Measurements from ENCODE around the gene SAPCD2. TPM values are rescaled to one million over a fixed set of nuclear protein-coding genes. Genes with fewer than 3 reads are reported as not detected.
A peak's percentile ranks its signal among the peaks of the same experiment; 100 is the strongest.

Gene SAPCD2
- total RNA-seq, 2 donors from 2014 or later: 0.27 to 0.39 TPM

DNA sequence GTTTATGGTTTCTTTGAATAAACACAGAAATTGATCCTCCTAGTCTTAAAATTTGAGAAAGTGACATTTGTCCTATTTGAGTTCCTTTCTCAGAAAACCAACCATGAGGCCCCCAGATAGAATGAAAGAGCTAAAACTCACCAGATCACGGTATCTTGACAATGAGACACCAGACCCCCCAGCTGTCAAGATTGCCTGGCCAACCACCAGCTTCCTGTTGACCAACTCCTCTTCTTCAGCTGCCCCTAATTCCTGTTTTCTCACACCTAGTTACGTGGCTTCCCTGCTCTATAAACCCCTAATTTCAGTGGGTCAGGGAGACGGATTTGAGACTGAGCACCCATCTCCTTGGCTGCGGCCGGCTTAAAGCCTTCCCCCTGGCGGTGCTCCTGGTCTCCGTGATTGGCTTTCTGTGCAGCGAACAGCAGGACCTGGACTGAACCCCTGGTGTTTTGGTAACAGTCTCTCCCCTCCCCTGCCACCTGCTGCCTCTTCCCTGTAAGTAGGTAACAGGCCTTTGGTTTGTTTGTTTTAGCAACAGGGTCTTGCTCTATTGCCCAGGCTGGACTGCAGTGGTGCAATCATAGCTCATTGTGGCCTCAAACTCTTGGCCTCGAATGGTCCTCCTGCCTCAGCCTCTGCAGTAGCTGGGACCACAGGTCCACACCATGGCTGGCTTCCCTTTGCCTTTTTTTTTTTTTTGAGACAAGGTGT lies 11.7 kb downstream of the SAPCD2 start:
- H3K27me3 Mint-ChIP-seq: no peaks in the 10 kb centered on the region
- no peaks in the 10 kb centered on the region for H3K36me3 Mint-ChIP-seq (ENCODE audit: low read depth)
- H3K4me3 Mint-ChIP-seq: no peak overlapping the region
- ATAC-seq: no peak
- no peak for DNase-seq
- no peaks in the 10 kb centered on the region for H3K9me3 ChIP-seq (ENCODE audit: control insufficient read depth, low read length, poor library complexity, severe bottlenecking)
- H3K27ac Mint-ChIP-seq: no peak overlapping the region
- H3K4me1 Mint-ChIP-seq: no peaks in the 10 kb centered on the region

DNA sequence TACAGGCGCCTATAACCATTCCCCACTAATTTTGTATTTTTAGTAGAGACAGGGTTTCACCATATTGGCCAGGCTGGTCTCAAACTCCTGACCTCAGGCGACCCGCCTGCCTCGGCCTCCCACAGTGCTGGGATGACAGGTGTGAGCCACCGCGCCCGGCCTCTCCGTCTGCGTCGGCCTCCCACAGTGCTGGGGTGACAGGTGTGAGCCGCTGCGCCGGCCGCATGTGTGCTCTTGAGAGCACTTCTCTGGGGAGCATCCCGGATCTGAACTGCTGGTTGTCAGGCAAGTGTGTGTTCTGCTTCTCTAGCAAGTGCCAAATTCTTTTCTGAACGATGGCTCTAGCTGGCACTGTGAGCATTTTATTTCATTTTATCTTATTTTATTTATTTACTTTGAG lies 12.8 kb downstream of the SAPCD2 start:
- DNase-seq: no peak
- Mint-ChIP-seq H3K4me3 (no peak overlapping the region), H3K27ac (no peak overlapping the region), H3K36me3 (ENCODE audit: low read depth) (no peaks in the 10 kb centered on the region), H3K4me1 (no peaks in the 10 kb centered on the region), H3K27me3 (no peaks in the 10 kb centered on the region)
- ATAC-seq: no peak
- H3K9me3 ChIP-seq (ENCODE audit: control insufficient read depth, low read length, poor library complexity, severe bottlenecking): no peaks in the 10 kb centered on the region

DNA sequence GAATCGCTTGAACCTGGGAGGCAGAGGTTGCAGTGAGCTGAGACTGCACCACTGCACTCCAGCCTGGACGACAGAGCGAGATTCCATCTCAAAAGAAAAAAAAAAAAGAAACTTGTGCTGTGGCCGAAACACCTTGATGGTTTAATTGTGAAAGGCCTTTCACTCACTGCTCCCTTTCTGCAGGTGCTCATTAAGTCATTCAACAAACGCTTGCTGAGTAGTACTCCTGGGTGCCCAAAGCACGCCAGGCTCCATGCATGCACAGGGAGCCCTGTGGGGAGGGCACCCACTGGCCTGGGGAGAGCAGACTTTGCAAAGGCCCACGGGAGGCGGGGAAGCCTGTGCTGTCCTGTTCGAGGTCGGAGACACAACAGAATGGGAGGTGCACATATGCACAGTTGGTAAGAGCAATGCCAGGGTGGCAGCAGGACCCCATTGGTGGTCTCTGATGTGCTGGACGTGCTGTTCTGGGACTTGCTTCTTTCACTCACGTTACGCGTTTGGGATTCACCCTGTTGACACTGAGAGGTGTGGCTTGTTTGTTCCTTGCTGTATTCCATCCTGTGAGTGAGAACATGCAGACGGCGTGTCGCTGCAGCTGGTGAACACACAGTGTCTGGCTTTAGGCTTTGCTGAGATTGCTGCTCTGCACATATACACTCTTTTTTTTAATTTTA lies 13.5 kb downstream of the SAPCD2 start:
- Mint-ChIP-seq H3K4me3 (no peak overlapping the region), H3K27ac (no peak overlapping the region)
- no peak for ATAC-seq

DNA sequence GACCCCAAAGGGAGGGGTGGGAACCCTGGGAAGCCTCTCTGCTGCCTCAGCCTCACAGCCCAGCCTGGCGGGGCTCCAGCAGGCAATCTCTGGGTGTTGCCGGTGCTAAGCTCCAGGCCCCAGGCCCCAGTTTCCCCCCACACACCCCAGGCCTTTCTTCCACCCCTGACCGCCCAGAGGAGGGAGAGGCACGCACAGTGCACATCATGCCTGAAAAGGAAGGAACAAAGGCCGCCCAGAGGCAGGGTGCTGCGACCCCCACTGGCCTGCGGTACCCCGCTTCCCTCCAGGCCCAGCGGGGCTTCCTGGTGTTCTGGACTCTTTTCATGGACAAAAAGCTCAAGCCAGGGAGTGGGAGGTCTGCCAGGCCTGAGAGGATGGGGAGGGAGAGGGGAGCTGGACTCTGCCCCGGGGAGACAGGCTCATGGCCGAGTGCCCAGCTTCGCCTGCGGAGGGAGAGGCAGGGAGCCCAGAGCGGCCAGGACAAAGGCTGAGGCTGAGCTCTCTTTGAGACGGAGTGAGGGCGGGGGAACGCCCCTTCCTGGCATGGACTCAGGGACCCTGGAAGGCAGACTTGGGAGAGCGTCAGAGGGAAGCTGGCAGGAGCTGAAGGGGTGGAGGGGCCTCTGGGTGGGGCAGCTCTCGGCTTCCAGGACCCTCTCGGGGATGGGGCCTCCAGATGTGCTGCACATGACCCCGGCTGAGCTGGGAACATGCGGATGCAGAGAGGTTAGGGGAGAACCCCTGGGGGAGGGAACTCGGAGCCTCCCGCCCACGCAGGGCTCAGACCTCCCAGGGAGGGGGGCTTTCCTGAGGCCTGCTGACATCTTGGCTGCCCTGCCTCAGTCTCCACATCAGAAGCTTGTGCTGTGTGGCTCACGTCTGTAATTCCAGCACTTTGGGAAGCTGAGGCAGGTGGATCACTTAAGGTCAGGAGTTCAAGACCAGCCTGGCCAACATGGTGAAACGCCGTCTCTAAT lies 14.7 kb downstream of the SAPCD2 start:
- Mint-ChIP-seq H3K4me3 (no peak overlapping the region), H3K27ac (no peak overlapping the region), H3K4me1 (no peaks in the 10 kb centered on the region), H3K36me3 (ENCODE audit: low read depth) (no peaks in the 10 kb centered on the region), H3K27me3 (no peaks in the 10 kb centered on the region)
- no peaks in the 10 kb centered on the region for H3K9me3 ChIP-seq (ENCODE audit: control insufficient read depth, low read length, poor library complexity, severe bottlenecking)
- no peak for ATAC-seq
- no peak for DNase-seq

More for the DNA sequence above, 13.5 kb downstream of the SAPCD2 start:
- DNase-seq: no peak
- H3K4me1 Mint-ChIP-seq: no peaks in the 10 kb centered on the region
- no peaks in the 10 kb centered on the region for H3K9me3 ChIP-seq (ENCODE audit: control insufficient read depth, low read length, poor library complexity, severe bottlenecking)
- H3K36me3 Mint-ChIP-seq (ENCODE audit: low read depth): no peaks in the 10 kb centered on the region
- H3K27me3 Mint-ChIP-seq: no peaks in the 10 kb centered on the region

DNA sequence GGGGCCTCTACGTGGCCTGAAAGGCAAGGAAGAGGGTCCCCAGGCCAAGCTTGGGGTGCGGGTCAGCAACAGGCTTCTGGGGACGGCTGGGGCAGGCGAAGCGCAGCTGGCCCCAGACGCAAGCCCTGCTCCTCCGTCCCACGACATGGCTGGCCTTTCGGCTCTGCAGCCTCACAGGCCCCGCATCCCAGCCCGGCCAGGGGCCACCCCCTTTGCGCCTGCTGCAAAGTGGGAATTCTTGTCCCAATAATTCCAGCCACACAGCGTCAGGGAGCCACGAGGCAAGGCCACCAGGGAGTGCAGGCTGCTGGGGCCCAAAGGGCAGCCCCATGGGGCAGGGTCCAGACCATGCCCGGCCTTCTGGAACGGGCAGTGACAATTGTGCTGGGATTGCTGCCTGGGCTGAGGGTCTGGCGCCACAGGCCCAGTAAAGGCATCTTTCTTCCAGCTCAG lies 15.4 kb downstream of the SAPCD2 start:
- H3K27me3 Mint-ChIP-seq: peaks cover under 1% of the 10 kb centered on the region
- ATAC-seq (no peak), DNase-seq (no peak)
- no peaks in the 10 kb centered on the region for H3K36me3 Mint-ChIP-seq (ENCODE audit: low read depth)
- no peak overlapping the region for H3K4me3 Mint-ChIP-seq
- no peak overlapping the region for H3K27ac Mint-ChIP-seq
- H3K4me1 Mint-ChIP-seq: no peaks in the 10 kb centered on the region
- no peaks in the 10 kb centered on the region for H3K9me3 ChIP-seq (ENCODE audit: control insufficient read depth, low read length, poor library complexity, severe bottlenecking)

DNA sequence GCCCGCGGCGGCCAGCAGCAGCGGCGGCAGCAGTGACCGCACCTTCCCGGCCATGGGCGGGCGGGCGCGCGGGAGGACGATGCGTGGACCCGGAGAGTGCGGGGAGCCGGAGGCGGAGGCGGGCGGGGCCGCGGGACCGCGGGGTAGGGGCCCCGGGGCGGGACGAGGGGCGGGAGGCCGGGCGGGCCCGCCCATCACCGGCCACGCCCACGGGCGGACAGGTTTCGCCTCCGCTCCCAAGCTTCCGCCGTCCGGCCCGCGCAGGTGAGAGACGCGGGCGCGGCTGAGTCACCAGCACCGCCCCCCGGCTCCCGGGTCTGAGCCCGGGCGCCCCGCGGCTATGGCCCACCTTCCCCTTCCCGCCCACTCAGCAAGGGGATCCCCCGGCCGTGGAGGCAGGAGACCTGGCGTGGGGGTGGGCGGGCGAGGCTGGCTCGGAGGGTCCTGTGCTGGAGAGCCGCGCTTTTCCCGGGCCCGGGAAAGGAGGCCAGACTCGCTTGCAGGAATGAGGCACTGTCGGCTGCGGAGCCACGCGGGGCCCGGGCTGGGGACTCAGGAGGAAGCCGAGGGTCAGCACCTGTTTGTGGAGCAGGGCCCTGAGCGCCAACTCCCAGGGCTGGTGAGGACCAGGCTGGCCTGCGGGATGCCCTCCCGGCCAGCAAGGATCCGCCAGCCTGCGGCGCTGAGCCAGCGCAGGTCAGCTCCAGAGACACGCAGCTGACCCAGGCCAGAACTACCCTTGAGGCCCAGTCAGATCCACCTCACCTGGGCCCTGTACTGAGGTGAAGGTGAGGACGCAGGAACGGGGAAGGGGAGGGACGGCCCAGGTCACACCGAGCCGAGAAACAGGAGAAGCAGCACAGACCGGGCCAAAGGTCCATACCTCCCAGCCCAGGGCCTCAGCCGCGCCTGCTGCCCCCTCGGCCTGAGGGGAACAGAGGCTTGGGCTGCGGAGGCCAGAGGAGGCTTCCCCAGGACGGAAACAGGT lies 16.1 kb downstream of the SAPCD2 start, which contains the start of gene ENTPD2:
Gene ENTPD2 (minus strand): TSS at position 118 of the 988 bp plus-strand sequence. CDS start 64 bp downstream, at position 54.
- Mint-ChIP-seq H3K27ac (no peak within 1 kb of the TSS), H3K4me3 (peak within 1 kb of the TSS; percentile 43), H3K4me1 (peaks cover 5% of the 10 kb centered on the region), H3K27me3 (peaks cover 8% of the 10 kb centered on the region), H3K36me3 (ENCODE audit: low read depth) (no peaks in the 10 kb centered on the region)
- no peaks in the 10 kb centered on the region for H3K9me3 ChIP-seq (ENCODE audit: control insufficient read depth, low read length, poor library complexity, severe bottlenecking)
- peak; percentile 68 for ATAC-seq
- DNase-seq: peak in 2 of 3 donors; percentile 36 to 43

DNA sequence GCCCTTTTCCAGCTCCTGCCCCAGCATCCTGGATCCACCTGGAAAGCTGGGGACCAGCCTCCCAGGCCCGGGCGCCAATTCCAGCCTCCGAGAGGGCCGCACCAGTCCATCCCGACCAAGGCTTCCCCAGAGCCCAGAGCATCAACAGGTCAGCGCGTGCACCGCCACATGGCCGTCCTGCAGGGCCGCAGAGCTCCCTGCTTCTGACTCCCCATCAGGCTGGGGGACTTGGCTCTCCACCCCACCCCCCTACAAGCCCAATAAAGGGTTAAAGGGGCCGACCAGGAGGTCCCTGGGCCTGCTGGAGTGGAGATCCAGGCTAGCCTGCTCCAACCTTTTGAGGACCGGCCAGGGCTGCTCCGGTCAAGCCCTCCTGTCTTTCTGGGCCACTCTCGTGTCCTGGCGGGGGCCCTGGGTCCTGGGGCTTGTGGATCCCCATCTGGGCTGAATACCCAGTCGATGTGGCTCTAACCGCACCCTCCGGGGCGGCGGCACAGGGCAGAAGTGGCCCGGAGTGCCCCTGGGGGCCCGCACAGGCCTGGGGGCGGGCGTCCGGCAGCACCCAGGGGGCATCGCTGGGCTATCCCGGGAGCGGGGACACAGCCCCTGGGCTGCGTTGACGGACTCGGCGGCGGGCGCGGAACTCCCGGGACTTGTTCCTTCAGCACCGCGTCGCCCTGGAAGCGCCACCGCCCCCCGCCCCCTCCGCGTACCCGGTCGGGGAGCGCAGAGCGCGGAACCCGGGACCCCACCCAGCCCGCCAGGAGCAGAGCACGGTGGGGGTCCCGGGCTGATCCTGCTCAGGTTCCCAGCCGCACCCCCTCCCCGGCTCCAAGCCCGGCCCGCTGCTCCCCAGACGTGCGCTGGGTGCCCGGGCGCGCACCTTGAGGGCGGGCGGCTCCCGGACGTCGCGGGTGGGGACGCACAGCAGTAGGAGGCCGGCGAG lies 17.1 kb downstream of the SAPCD2 start:
- H3K27ac Mint-ChIP-seq: no peak overlapping the region
- DNase-seq: no peak
- H3K27me3 Mint-ChIP-seq: peaks cover 8% of the 10 kb centered on the region
- H3K9me3 ChIP-seq (ENCODE audit: control insufficient read depth, low read length, poor library complexity, severe bottlenecking): no peaks in the 10 kb centered on the region
- H3K36me3 Mint-ChIP-seq (ENCODE audit: low read depth): no peaks in the 10 kb centered on the region
- H3K4me3 Mint-ChIP-seq: peak overlapping the region; percentile 43
- H3K4me1 Mint-ChIP-seq: peaks cover 5% of the 10 kb centered on the region
- ATAC-seq: peak; percentile 44

DNA sequence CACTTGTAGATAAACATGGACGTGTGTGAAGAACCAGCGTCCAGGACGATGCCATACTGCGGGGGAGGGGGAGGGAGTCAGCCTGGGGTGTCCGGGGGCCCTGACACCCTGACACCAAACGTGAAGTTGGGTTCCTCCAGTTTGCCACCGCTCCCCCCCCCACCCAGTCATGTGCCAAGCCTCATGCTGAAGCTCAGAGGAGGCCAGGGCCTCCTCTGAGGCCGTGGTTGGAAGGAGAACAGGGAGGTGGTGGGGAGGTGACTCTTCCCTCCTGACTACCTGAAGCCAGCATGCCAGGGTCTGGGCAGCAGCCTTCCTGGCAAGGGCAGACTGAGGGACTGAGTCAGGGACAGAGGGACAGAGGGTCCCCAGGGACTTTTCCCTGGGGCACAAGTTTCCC lies 18.1 kb downstream of the SAPCD2 start:
- H3K4me1 Mint-ChIP-seq: peaks cover 5% of the 10 kb centered on the region
- H3K4me3 Mint-ChIP-seq: no peak overlapping the region
- no peaks in the 10 kb centered on the region for H3K36me3 Mint-ChIP-seq (ENCODE audit: low read depth)
- H3K27ac Mint-ChIP-seq: no peak overlapping the region
- H3K27me3 Mint-ChIP-seq: peaks cover 12% of the 10 kb centered on the region
- H3K9me3 ChIP-seq (ENCODE audit: control insufficient read depth, low read length, poor library complexity, severe bottlenecking): no peaks in the 10 kb centered on the region
- DNase-seq: no peak
- no peak for ATAC-seq

DNA sequence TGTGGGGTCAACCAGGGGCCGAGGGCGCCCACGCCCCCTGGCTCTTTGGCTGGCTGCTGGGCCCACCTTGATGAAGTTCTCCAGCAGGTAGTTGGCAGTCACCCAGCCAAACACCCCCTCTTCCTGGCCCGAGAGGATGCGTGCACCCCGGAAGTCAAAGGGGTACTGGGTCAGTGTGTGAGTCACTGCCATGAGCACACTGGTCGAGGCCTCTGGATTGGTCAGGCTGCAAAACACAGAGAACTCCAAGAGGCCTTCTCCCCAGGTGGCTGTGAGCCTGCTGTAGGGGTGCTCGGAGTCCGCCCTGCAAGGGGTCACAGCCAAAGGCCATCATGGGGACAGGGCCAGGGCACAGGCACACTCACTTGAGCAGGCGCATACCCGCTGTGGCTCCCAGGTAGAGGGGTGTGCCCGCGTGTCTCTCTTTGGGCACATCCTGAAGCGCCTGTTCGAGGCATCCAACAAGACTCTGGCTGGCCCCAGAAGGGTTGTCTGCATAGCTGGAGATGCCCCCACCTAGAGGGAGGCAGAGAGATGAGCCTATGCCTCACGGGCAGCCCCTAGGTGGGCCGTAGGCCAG lies 19.1 kb downstream of the SAPCD2 start:
- Mint-ChIP-seq H3K4me1 (peaks cover 9% of the 10 kb centered on the region), H3K36me3 (ENCODE audit: low read depth) (no peaks in the 10 kb centered on the region), H3K27me3 (peaks cover 17% of the 10 kb centered on the region), H3K4me3 (no peak overlapping the region), H3K27ac (no peak overlapping the region)
- H3K9me3 ChIP-seq (ENCODE audit: control insufficient read depth, low read length, poor library complexity, severe bottlenecking): no peaks in the 10 kb centered on the region
- ATAC-seq: no peak
- no peak for DNase-seq

DNA sequence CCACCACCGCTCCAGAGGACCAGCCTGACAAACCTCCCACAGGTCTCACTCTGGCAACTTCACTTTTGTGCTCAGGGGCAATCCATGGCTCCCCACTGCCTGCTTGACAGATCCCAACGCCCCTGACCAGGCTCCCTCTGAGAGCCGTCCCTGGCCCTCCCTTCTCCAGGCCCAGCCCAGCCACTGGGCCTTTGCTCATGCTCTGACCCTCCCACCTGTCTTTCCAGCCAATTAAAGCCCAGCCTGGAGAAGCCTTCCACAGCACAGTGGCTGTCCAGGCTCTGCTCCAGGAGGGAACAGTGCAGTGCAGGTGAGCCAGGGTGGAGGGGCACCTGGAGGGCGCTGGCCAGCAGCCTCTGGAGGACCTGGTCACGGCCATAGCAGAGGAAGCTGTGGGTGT lies 19.8 kb downstream of the SAPCD2 start:
- H3K27me3 Mint-ChIP-seq: peaks cover 17% of the 10 kb centered on the region
- peaks cover 9% of the 10 kb centered on the region for H3K4me1 Mint-ChIP-seq
- ATAC-seq (no peak), DNase-seq (no peak)
- H3K27ac Mint-ChIP-seq: no peak overlapping the region
- H3K9me3 ChIP-seq (ENCODE audit: control insufficient read depth, low read length, poor library complexity, severe bottlenecking): no peaks in the 10 kb centered on the region
- no peak overlapping the region for H3K4me3 Mint-ChIP-seq
- no peaks in the 10 kb centered on the region for H3K36me3 Mint-ChIP-seq (ENCODE audit: low read depth)

Data from T-helper 17 cell (primary cell).